HG03159 (cell line): Measurements from ENCODE around the gene ELAVL1.
"Not testable (repeated sequence)": the region's sequence is repeated elsewhere in the genome, so short reads cannot be mapped to it uniquely, and the experiment has no call there.

Source experiments
- ATAC-seq: cut with Tn5 transposase; IDR thresholded peaks from one replicate; pipeline ENCODE4 v1.9.1; 2021; ENCODE audit warnings: mild to moderate bottlenecking, moderate library complexity; ENCODE audit not compliant: unreplicated experiment

The ELAVL1 gene

GRCh38 chr19:7925171-7925851 lies 80.1 kb downstream of the ELAVL1 start:
- no peak for ATAC-seq

- no peak for ATAC-seq
Observed at GRCh38 chr19:7924651-7925170, 80.7 kb downstream of the ELAVL1 start.

- no peak for ATAC-seq
Observed at GRCh38 chr19:7924241-7924640, 81.2 kb downstream of the ELAVL1 start.

GRCh38 chr19:7923295-7924191 lies 81.9 kb downstream of the ELAVL1 start:
- no peak for ATAC-seq

- ATAC-seq: no peak
Observed at GRCh38 chr19:7922836-7923195, 82.6 kb downstream of the ELAVL1 start.

GRCh38 chr19:7921967-7922835 lies 83.2 kb downstream of the ELAVL1 start:
- no peak for ATAC-seq

GRCh38 chr19:7921302-7921966 lies 84.0 kb downstream of the ELAVL1 start:
- ATAC-seq: no peak

GRCh38 chr19:7920519-7921301 lies 84.7 kb downstream of the ELAVL1 start:
- peak; percentile 41 for ATAC-seq

- peak; percentile 56 for ATAC-seq
Observed at GRCh38 chr19:7919610-7920518, 85.6 kb downstream of the ELAVL1 start, which contains the start of gene SNAPC2. TSS of gene SNAPC2 (plus strand) at chr19:7920338. CDS start at chr19:7920367, 29 bp downstream.

- ATAC-seq: no peak
Observed at GRCh38 chr19:7918615-7919421, 86.6 kb downstream of the ELAVL1 start.

GRCh38 chr19:7918062-7918614 lies 87.3 kb downstream of the ELAVL1 start:
- not testable (repeated sequence) for ATAC-seq

- no peak for ATAC-seq
Observed at GRCh38 chr19:7917267-7918061, 88.0 kb downstream of the ELAVL1 start.

- ATAC-seq: no peak
Observed at GRCh38 chr19:7916955-7917266, 88.5 kb downstream of the ELAVL1 start.

GRCh38 chr19:7916103-7916954 lies 89.1 kb downstream of the ELAVL1 start:
- no peak for ATAC-seq

GRCh38 chr19:7915250-7916102 lies 90.0 kb downstream of the ELAVL1 start:
- no peak for ATAC-seq
